ENCODE results near the gene MBLAC1.

The MBLAC1 gene

GRCh38 chr7:100158229-100159098 lies 31.7 kb downstream of the MBLAC1 start, which contains the start of gene TRAPPC14:
Gene TRAPPC14 (minus strand): TSS chr7:100158723. CDS start chr7:100158499, 224 bp downstream.
- TF ChIP-seq CTCF (IDR thresholded peaks at IDR 0.05; ENCODE audit: low read depth, low read length, missing control alignments), result no peak
- peak within 1 kb of the TSS; percentile 76 for H3K4me3 ChIP-seq (ENCODE audit: low read depth, low read length)
- in situ Hi-C loops (cut with HindIII; ENCODE audit: low sequenced_read_pairs), result no loop called here
- peak; percentile 55 for DNase-seq (ENCODE audit: low read depth)

DNA sequence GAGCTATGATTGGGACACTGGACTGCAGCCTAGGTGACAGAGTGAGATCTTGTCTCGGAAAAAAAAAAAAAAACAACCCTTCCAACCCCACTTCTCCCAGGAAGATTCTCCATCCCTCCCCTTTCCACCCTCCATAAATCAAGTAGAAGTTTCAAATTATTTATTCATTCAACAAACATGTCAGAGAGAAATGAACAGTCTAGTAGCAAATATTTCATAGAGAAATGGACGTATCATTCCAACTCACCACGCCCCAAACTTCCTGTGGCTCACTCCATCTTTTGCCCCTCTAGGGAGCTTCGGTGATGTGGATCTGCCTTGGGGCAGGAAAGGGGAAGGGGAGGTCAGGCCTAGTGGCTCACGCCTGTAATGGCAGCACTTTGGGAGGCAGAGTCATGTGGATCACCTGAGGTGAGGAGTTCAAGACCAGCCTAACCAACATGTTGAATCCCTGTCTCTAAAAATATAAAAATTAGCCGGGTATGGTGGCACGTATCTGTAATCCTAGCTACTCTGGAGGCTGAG lies 32.4 kb downstream of the MBLAC1 start:
- DNase-seq (ENCODE audit: low read depth), result no peak
- H3K4me3 ChIP-seq (ENCODE audit: low read depth, low read length), result peak overlapping the region; percentile 76
- no peak for TF ChIP-seq CTCF (IDR thresholded peaks at IDR 0.05; ENCODE audit: low read depth, low read length, missing control alignments)
- in situ Hi-C loops (cut with HindIII; ENCODE audit: low sequenced_read_pairs), result no loop called here

- in situ Hi-C loops (cut with HindIII; ENCODE audit: low sequenced_read_pairs), result no loop called here
- TF ChIP-seq CTCF (IDR thresholded peaks at IDR 0.05; ENCODE audit: low read depth, low read length, missing control alignments), result no peak
- H3K4me3 ChIP-seq (ENCODE audit: low read depth, low read length), result no peak overlapping the region
- no peak for DNase-seq (ENCODE audit: low read depth)
Observed at GRCh38 chr7:100160067-100160466, 33.3 kb downstream of the MBLAC1 start.

DNA sequence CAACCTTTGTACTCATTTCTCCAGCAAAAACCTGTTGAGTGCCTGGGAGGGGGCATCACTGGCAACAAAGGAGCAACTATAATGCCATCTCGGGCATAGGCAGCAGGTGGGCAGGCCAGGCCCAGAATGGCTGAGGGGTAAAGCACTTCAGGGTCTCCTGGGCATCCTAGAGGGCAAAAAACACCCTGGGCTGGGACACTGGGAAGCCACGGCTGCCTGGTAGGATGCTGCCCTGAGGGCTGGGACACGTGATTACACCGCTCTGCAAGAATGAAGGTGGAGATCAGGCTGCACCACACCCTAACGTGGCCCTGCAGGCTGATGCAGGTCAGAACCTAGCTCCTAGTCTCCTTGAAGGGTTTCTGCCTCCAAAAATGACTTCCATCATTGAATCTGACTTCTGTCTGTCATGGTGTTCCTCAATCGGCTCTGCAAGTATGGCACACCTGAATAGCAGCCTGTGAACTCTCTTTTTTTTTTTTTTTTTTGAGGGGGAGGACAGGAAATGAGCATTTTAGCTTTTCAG lies 36.3 kb downstream of the MBLAC1 start:
- no peak for TF ChIP-seq CTCF (IDR thresholded peaks at IDR 0.05; ENCODE audit: low read depth, low read length, missing control alignments)
- no peak overlapping the region for H3K4me3 ChIP-seq (ENCODE audit: low read depth, low read length)
- no peak for DNase-seq (ENCODE audit: low read depth)
- in situ Hi-C loops (cut with HindIII; ENCODE audit: low sequenced_read_pairs), result no loop called here

- no peak for DNase-seq (ENCODE audit: low read depth)
- no peak for TF ChIP-seq CTCF (IDR thresholded peaks at IDR 0.05; ENCODE audit: low read depth, low read length, missing control alignments)
- in situ Hi-C loops (cut with HindIII; ENCODE audit: low sequenced_read_pairs), result no loop called here
- H3K4me3 ChIP-seq (ENCODE audit: low read depth, low read length), result no peak overlapping the region
Observed at GRCh38 chr7:100163871-100164270, 37.1 kb downstream of the MBLAC1 start.

GRCh38 chr7:100166317-100166940 lies 39.7 kb downstream of the MBLAC1 start:
- no peak overlapping the region for H3K4me3 ChIP-seq (ENCODE audit: low read depth, low read length)
- TF ChIP-seq CTCF (IDR thresholded peaks at IDR 0.05; ENCODE audit: low read depth, low read length, missing control alignments), result no peak
- in situ Hi-C loops (cut with HindIII; ENCODE audit: low sequenced_read_pairs), result no loop called here
- DNase-seq (ENCODE audit: low read depth), result no peak

All from astrocyte of the cerebellum (primary cell).